Measurements from ENCODE around the gene DCAF8L2.
"Not testable (repeated sequence)": the region's sequence is repeated elsewhere in the genome, so short reads cannot be mapped to it uniquely, and the experiment has no call there.

The DCAF8L2 gene

DNA sequence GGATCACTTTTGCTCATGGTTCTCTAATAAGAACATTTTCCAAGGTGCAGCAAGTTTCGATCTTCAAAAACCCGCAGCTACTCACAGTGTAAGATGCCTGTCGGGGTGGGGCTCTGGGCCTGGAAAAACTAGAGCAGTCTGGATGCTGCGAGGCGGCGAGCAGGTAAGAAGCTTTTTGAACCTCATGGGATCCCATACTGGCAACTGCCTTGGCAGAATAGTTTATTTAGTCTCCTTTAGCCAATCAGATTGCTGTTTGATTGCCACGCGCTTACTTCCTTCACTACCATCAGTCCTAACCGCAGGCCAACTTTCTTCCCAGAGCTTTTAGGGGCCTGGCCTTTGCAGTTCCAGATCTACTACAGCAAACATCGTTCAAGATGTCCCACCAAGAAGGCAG, 156.4 kb downstream of the DCAF8L2 start:
- Histone ChIP-seq H3K4me2 (ENCODE audit: low read length) (no peak overlapping the region), H3K23ac (ENCODE audit: low read length) (no peak overlapping the region)

DNA sequence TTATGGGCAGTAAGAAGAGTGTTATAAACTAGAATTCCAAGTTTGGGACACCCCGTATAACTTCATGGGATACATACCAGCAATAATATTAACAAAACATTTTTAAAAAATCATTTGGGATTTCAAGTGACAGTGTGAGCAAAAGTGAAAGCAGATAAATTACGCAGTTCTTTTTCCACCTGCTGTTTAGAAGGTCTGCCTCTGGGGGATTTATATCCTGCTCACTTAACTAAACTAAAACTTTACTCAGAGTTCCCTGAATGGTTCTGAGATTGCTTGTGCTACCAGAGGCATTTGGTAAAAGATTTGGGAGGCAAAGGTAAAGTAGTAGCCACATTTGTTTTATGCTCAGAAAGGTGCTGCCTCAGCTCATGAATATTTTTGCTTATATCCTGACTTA, 160.2 kb downstream of the DCAF8L2 start:
- H3K18ac ChIP-seq (ENCODE audit: low read length); H3K4me3 ChIP-seq (ENCODE audit: low read length); H2AK5ac ChIP-seq (ENCODE audit: low read length); H3K4me1 ChIP-seq (ENCODE audit: control insufficient read depth, low read depth, low read length); H3K27me3 ChIP-seq (ENCODE audit: insufficient read depth, low read length, poor library complexity); H3K9ac ChIP-seq (ENCODE audit: low read length); H3K56ac ChIP-seq (ENCODE audit: low read length); H4K8ac ChIP-seq (ENCODE audit: low read depth, low read length); H2BK15ac ChIP-seq (replicated peaks; ENCODE audit: low read depth); H3K36me3 ChIP-seq (ENCODE audit: control insufficient read depth, insufficient read depth, low read length); H2BK5ac ChIP-seq (ENCODE audit: low read length); H3K23ac ChIP-seq (ENCODE audit: low read length); H2BK120ac ChIP-seq (ENCODE audit: low read depth, low read length); H3K4me2 ChIP-seq (ENCODE audit: low read length); H3K4ac ChIP-seq (ENCODE audit: low read depth, low read length); H3K79me2 ChIP-seq (ENCODE audit: control insufficient read depth, insufficient read depth, low read length); DNase-seq; H3K27ac ChIP-seq (ENCODE audit: low read depth, low read length); H4K5ac ChIP-seq (ENCODE audit: low read length); H3K79me1 ChIP-seq (ENCODE audit: low read length): not testable (repeated sequence)
- WGBS (ENCODE audit: extremely low coverage, insufficient coverage, low lambda C conversion rate), result no CpG with 5 or more reads among the region's 2 CpGs

More for the DNA sequence above, 156.4 kb downstream of the DCAF8L2 start:
- no peaks in the 10 kb centered on the region for H3K4me1 ChIP-seq (ENCODE audit: control insufficient read depth, low read depth, low read length)
- H2AK5ac ChIP-seq (ENCODE audit: low read length), result no peak overlapping the region
- H3K27ac ChIP-seq (ENCODE audit: low read depth, low read length), result no peak overlapping the region
- no peak overlapping the region for H4K8ac ChIP-seq (ENCODE audit: low read depth, low read length)
- H3K79me1 ChIP-seq (ENCODE audit: low read length), result no peaks in the 10 kb centered on the region
- H3K36me3 ChIP-seq (ENCODE audit: control insufficient read depth, insufficient read depth, low read length), result no peaks in the 10 kb centered on the region
- H3K27me3 ChIP-seq (ENCODE audit: insufficient read depth, low read length, poor library complexity), result no peaks in the 10 kb centered on the region
- no peak overlapping the region for H3K18ac ChIP-seq (ENCODE audit: low read length)
- H3K9ac ChIP-seq (ENCODE audit: low read length), result no peak overlapping the region
- no peaks in the 10 kb centered on the region for H3K79me2 ChIP-seq (ENCODE audit: control insufficient read depth, insufficient read depth, low read length)
- no peak overlapping the region for H2BK120ac ChIP-seq (ENCODE audit: low read depth, low read length)
- no CpG with 5 or more reads among the region's 10 CpGs for WGBS (ENCODE audit: extremely low coverage, insufficient coverage, low lambda C conversion rate)
- DNase-seq, result no peak
- no peak overlapping the region for H4K5ac ChIP-seq (ENCODE audit: low read length)
- no peak overlapping the region for H3K4me3 ChIP-seq (ENCODE audit: low read length)
- H2BK15ac ChIP-seq (replicated peaks; ENCODE audit: low read depth), result no peak overlapping the region
- no peak overlapping the region for H2BK5ac ChIP-seq (ENCODE audit: low read length)
- H3K4ac ChIP-seq (ENCODE audit: low read depth, low read length), result no peak overlapping the region
- H3K56ac ChIP-seq (ENCODE audit: low read length), result no peak overlapping the region

DNA sequence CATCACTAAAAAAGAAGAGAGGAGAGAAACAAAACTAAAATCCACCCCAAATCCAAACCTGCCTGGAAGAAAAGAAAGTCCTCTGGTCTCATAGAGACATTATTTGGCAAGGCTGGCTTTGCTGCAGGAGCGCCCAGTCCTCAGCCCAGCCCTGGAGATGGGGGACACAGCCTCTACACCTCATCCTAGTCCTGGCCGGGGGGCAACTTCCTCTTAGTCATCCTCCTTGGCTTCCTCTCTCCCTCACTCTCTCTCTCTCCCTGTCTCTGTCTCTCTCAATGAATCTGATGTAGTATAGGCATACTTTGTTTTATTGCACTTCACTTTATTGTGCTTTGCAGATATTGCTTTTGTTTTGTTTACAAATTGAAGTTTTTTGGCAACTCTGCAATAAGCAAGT, 161.8 kb downstream of the DCAF8L2 start:
- Histone ChIP-seq H3K27ac (ENCODE audit: low read depth, low read length) (no peak overlapping the region), H3K18ac (ENCODE audit: low read length) (no peak overlapping the region), H3K27me3 (ENCODE audit: insufficient read depth, low read length, poor library complexity) (no peaks in the 10 kb centered on the region), H4K8ac (ENCODE audit: low read depth, low read length) (no peak overlapping the region), H3K79me1 (ENCODE audit: low read length) (no peaks in the 10 kb centered on the region), H3K4me2 (ENCODE audit: low read length) (no peak overlapping the region), H3K4me1 (ENCODE audit: control insufficient read depth, low read depth, low read length) (no peaks in the 10 kb centered on the region), H3K4me3 (ENCODE audit: low read length) (no peak overlapping the region), H3K23ac (ENCODE audit: low read length) (no peak overlapping the region), H3K9ac (ENCODE audit: low read length) (no peak overlapping the region), H3K56ac (ENCODE audit: low read length) (no peak overlapping the region), H2BK120ac (ENCODE audit: low read depth, low read length) (no peak overlapping the region), H2BK5ac (ENCODE audit: low read length) (no peak overlapping the region), H2AK5ac (ENCODE audit: low read length) (no peak overlapping the region), H2BK15ac (replicated peaks; ENCODE audit: low read depth) (no peak overlapping the region), H4K5ac (ENCODE audit: low read length) (no peak overlapping the region), H3K79me2 (ENCODE audit: control insufficient read depth, insufficient read depth, low read length) (no peaks in the 10 kb centered on the region), H3K4ac (ENCODE audit: low read depth, low read length) (no peak overlapping the region), H3K36me3 (ENCODE audit: control insufficient read depth, insufficient read depth, low read length) (no peaks in the 10 kb centered on the region)
- WGBS (ENCODE audit: extremely low coverage, insufficient coverage, low lambda C conversion rate), result no CpG with 5 or more reads among the region's 2 CpGs
- DNase-seq, result no peak

DNA sequence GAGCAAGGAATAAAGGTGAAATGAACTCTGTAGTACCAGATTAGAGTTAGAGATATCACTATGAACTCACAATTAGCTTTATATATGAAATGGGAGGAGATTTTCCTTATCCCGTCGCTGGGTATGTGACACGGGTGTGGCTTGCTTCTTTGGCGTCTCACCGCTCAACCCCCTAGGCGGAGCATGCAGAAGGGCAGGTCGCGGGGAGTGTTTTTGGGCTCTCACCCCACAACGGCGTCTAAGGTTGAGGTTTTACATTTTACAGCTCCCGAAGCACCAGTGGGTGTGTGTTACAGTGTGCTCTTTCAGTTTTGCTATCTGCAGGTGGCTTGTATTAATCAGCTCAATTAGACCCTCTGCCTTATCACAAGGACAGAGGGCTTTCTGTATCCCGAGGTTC, 175.6 kb downstream of the DCAF8L2 start:
- no peak for DNase-seq
- no peak overlapping the region for H2AK5ac ChIP-seq (ENCODE audit: low read length)
- WGBS (ENCODE audit: extremely low coverage, insufficient coverage, low lambda C conversion rate), result no CpG with 5 or more reads among the region's 12 CpGs

DNA sequence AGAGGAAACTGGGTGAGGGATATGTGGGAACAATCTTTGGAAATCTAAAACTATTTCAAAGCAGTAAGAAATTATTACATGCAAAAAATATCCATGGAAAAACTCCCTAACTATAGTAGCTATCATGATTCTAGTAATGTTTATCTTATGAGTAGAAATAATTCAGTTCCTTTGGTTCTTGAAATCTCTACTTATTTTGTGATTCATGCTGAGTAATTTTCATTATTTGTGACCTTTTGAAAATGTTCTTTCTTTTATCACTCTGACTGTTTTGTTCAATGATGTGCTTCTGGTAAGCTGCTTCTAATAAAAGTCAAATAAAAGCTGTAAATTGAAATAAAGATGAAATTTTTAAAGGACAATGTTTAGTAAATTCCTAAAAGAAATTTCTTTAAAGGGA, 177.2 kb downstream of the DCAF8L2 start:
- no peak overlapping the region for H4K8ac ChIP-seq (ENCODE audit: low read depth, low read length)
- no peak overlapping the region for H3K23ac ChIP-seq (ENCODE audit: low read length)
- no peak overlapping the region for H3K4ac ChIP-seq (ENCODE audit: low read depth, low read length)
- no peak overlapping the region for H2BK5ac ChIP-seq (ENCODE audit: low read length)
- no peaks in the 10 kb centered on the region for H3K79me2 ChIP-seq (ENCODE audit: control insufficient read depth, insufficient read depth, low read length)
- no peak overlapping the region for H2BK15ac ChIP-seq (replicated peaks; ENCODE audit: low read depth)
- no peak overlapping the region for H3K56ac ChIP-seq (ENCODE audit: low read length)
- no peaks in the 10 kb centered on the region for H3K4me1 ChIP-seq (ENCODE audit: control insufficient read depth, low read depth, low read length)
- no peaks in the 10 kb centered on the region for H3K27me3 ChIP-seq (ENCODE audit: insufficient read depth, low read length, poor library complexity)
- no peak for DNase-seq
- H4K5ac ChIP-seq (ENCODE audit: low read length), result no peak overlapping the region
- H2AK5ac ChIP-seq (ENCODE audit: low read length), result no peak overlapping the region
- no peak overlapping the region for H3K18ac ChIP-seq (ENCODE audit: low read length)
- H3K27ac ChIP-seq (ENCODE audit: low read depth, low read length), result no peak overlapping the region
- H2BK120ac ChIP-seq (ENCODE audit: low read depth, low read length), result no peak overlapping the region
- no peak overlapping the region for H3K9ac ChIP-seq (ENCODE audit: low read length)
- no peak overlapping the region for H3K4me2 ChIP-seq (ENCODE audit: low read length)
- H3K36me3 ChIP-seq (ENCODE audit: control insufficient read depth, insufficient read depth, low read length), result no peaks in the 10 kb centered on the region
- H3K4me3 ChIP-seq (ENCODE audit: low read length), result no peak overlapping the region
- H3K79me1 ChIP-seq (ENCODE audit: low read length), result no peaks in the 10 kb centered on the region

More for the DNA sequence above, 175.6 kb downstream of the DCAF8L2 start:
- H3K56ac ChIP-seq (ENCODE audit: low read length), result no peak overlapping the region
- no peak overlapping the region for H3K4me3 ChIP-seq (ENCODE audit: low read length)
- no peaks in the 10 kb centered on the region for H3K79me2 ChIP-seq (ENCODE audit: control insufficient read depth, insufficient read depth, low read length)
- no peak overlapping the region for H3K9ac ChIP-seq (ENCODE audit: low read length)
- H3K18ac ChIP-seq (ENCODE audit: low read length), result no peak overlapping the region
- no peaks in the 10 kb centered on the region for H3K79me1 ChIP-seq (ENCODE audit: low read length)
- H3K4me2 ChIP-seq (ENCODE audit: low read length), result no peak overlapping the region
- no peak overlapping the region for H4K5ac ChIP-seq (ENCODE audit: low read length)
- no peak overlapping the region for H3K4ac ChIP-seq (ENCODE audit: low read depth, low read length)
- no peaks in the 10 kb centered on the region for H3K36me3 ChIP-seq (ENCODE audit: control insufficient read depth, insufficient read depth, low read length)
- H3K23ac ChIP-seq (ENCODE audit: low read length), result no peak overlapping the region
- no peak overlapping the region for H2BK5ac ChIP-seq (ENCODE audit: low read length)
- H2BK120ac ChIP-seq (ENCODE audit: low read depth, low read length), result no peak overlapping the region
- no peaks in the 10 kb centered on the region for H3K27me3 ChIP-seq (ENCODE audit: insufficient read depth, low read length, poor library complexity)
- H2BK15ac ChIP-seq (replicated peaks; ENCODE audit: low read depth), result no peak overlapping the region
- no peaks in the 10 kb centered on the region for H3K4me1 ChIP-seq (ENCODE audit: control insufficient read depth, low read depth, low read length)
- no peak overlapping the region for H4K8ac ChIP-seq (ENCODE audit: low read depth, low read length)
- no peak overlapping the region for H3K27ac ChIP-seq (ENCODE audit: low read depth, low read length)

DNA sequence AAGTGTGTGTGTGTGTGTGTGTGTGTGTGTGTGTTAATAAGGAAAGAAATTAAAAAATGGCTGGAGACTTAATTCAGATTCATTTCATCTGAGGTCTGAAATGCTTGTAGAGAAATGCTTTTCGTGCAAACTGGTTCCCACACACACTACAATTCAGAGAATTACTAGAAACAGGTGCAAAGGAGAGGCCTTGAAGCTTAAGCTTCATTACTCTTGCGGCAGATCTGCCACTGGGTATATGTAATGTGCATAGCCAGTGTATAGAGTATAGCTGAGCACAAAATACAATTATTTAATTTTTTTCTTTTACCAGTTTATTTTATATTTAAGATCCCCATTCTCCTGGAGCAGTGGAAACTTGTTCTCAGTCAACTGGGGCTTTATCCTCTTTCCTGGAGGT, 185.8 kb downstream of the DCAF8L2 start:
- no peak overlapping the region for H3K18ac ChIP-seq (ENCODE audit: low read length)
- no peak overlapping the region for H3K23ac ChIP-seq (ENCODE audit: low read length)
- H2AK5ac ChIP-seq (ENCODE audit: low read length), result no peak overlapping the region

More for the DNA sequence above, 185.8 kb downstream of the DCAF8L2 start:
- H3K27me3 ChIP-seq (ENCODE audit: insufficient read depth, low read length, poor library complexity), result no peaks in the 10 kb centered on the region
- no peaks in the 10 kb centered on the region for H3K4me1 ChIP-seq (ENCODE audit: control insufficient read depth, low read depth, low read length)
- H3K4ac ChIP-seq (ENCODE audit: low read depth, low read length), result no peak overlapping the region
- H3K9ac ChIP-seq (ENCODE audit: low read length), result no peak overlapping the region
- no peak overlapping the region for H3K56ac ChIP-seq (ENCODE audit: low read length)
- no peak overlapping the region for H3K27ac ChIP-seq (ENCODE audit: low read depth, low read length)
- no peak overlapping the region for H2BK120ac ChIP-seq (ENCODE audit: low read depth, low read length)
- H3K36me3 ChIP-seq (ENCODE audit: control insufficient read depth, insufficient read depth, low read length), result no peaks in the 10 kb centered on the region
- H3K79me1 ChIP-seq (ENCODE audit: low read length), result no peaks in the 10 kb centered on the region
- no peak overlapping the region for H4K8ac ChIP-seq (ENCODE audit: low read depth, low read length)
- H3K4me2 ChIP-seq (ENCODE audit: low read length), result no peak overlapping the region
- no peak for DNase-seq
- WGBS (ENCODE audit: extremely low coverage, insufficient coverage, low lambda C conversion rate), result no CpG with 5 or more reads among the region's 2 CpGs
- H2BK15ac ChIP-seq (replicated peaks; ENCODE audit: low read depth), result no peak overlapping the region
- no peak overlapping the region for H3K4me3 ChIP-seq (ENCODE audit: low read length)
- no peak overlapping the region for H2BK5ac ChIP-seq (ENCODE audit: low read length)
- H4K5ac ChIP-seq (ENCODE audit: low read length), result no peak overlapping the region
- H3K79me2 ChIP-seq (ENCODE audit: control insufficient read depth, insufficient read depth, low read length), result no peaks in the 10 kb centered on the region

Data from mesendoderm (in vitro differentiated cells).